Trophoblast cell (in vitro differentiated cells and primary cell): Measurements from ENCODE around the gene NR6A1.

Experiments
- DNase-seq, 2 donors: peaks; one replicate each; pipeline ENCODE4 v3.0.0-alpha.2; 2016
- H2AFZ ChIP-seq: 2 replicates; pipeline ENCODE4 v1.6.1; 2013; ENCODE audit warnings: low read length, moderate library complexity, mild to moderate bottlenecking; ENCODE audit not compliant: insufficient read depth, poor library complexity
- H2AK5ac ChIP-seq: 2 replicates; pipeline ENCODE4 v1.6.1; 2013; ENCODE audit warnings: mild to moderate bottlenecking, low read length
- H2BK120ac ChIP-seq: 2 replicates; pipeline ENCODE4 v1.6.1; 2013; ENCODE audit warnings: low read length, mild to moderate bottlenecking, moderate library complexity; ENCODE audit not compliant: insufficient read depth, poor library complexity
- H2BK12ac ChIP-seq: 2 replicates; pipeline ENCODE4 v1.6.1; 2013; ENCODE audit warnings: mild to moderate bottlenecking, low read length, moderate library complexity
- H2BK5ac ChIP-seq: 2 replicates; pipeline ENCODE4 v1.6.1; 2013; ENCODE audit warnings: low read length, low read depth, moderate library complexity, mild to moderate bottlenecking; ENCODE audit not compliant: poor library complexity
- H3K14ac ChIP-seq: 2 replicates; pipeline ENCODE4 v1.6.1; 2013; ENCODE audit warnings: mild to moderate bottlenecking, low read length
- H3K18ac ChIP-seq: 2 replicates; pipeline ENCODE4 v1.6.1; 2013; ENCODE audit warnings: mild to moderate bottlenecking, low read length
- H3K23ac ChIP-seq: 2 replicates; pipeline ENCODE4 v1.6.1; 2013; ENCODE audit warnings: low read length
- H3K27ac ChIP-seq: 2 replicates; pipeline ENCODE4 v1.5.1; 2013; ENCODE audit warnings: low read depth, mild to moderate bottlenecking, inconsistent platforms, low read length, moderate library complexity
- H3K27me3 ChIP-seq: 2 replicates; pipeline ENCODE4 v1.6.1; 2013; ENCODE audit warnings: inconsistent platforms, mild to moderate bottlenecking, low read length, moderate library complexity; ENCODE audit not compliant: insufficient read depth
- H3K36me3 ChIP-seq, 2 experiments: 1 replicate in 1 of 2; 2 replicates in 1 of 2; pipeline ENCODE4 v1.6.1; 2013; ENCODE audit warnings: low read length in 2 of 2, mild to moderate bottlenecking in 2 of 2, moderate library complexity in 1 of 2; ENCODE audit not compliant: insufficient read depth in 2 of 2, control insufficient read depth in 1 of 2
- H3K4ac ChIP-seq: 2 replicates; pipeline ENCODE4 v1.6.1; 2013; ENCODE audit warnings: low read depth, mild to moderate bottlenecking, low read length, moderate library complexity
- H3K4me1 ChIP-seq, 2 experiments: 1 replicate in 1 of 2; 2 replicates in 1 of 2; pipeline ENCODE4 v1.6.1; 2013; ENCODE audit warnings: low read length in 2 of 2, mild to moderate bottlenecking in 2 of 2, moderate library complexity in 1 of 2; ENCODE audit not compliant: insufficient read depth in 2 of 2, control insufficient read depth in 1 of 2
- H3K4me2 ChIP-seq: 2 replicates; pipeline ENCODE4 v1.6.1; 2013; ENCODE audit warnings: inconsistent platforms, mild to moderate bottlenecking, low read length, moderate library complexity
- H3K4me3 ChIP-seq: 2 replicates; pipeline ENCODE4 v1.5.1; 2013; ENCODE audit warnings: mild to moderate bottlenecking, low read depth, low read length, inconsistent platforms
- H3K79me1 ChIP-seq: one replicate; pipeline ENCODE4 v1.6.1; 2013; ENCODE audit warnings: low read length
- H3K79me2 ChIP-seq: 2 replicates; pipeline ENCODE4 v1.6.1; 2013; ENCODE audit warnings: low read length, mild to moderate bottlenecking; ENCODE audit not compliant: control insufficient read depth, insufficient read depth, poor library complexity
- H3K9ac ChIP-seq: 2 replicates; pipeline ENCODE4 v1.6.1; 2013; ENCODE audit warnings: mild to moderate bottlenecking, low read length
- H3K9me3 ChIP-seq: 2 replicates; pipeline ENCODE4 v1.6.1; 2013; ENCODE audit warnings: low read depth, mild to moderate bottlenecking, control low read depth, inconsistent platforms, low read length; ENCODE audit not compliant: insufficient read depth
- H4K12ac ChIP-seq: 2 replicates; pipeline ENCODE4 v1.6.1; 2013; ENCODE audit warnings: low read depth, mild to moderate bottlenecking, low read length, moderate library complexity
- H4K8ac ChIP-seq: 2 replicates; pipeline ENCODE4 v1.6.1; 2013; ENCODE audit warnings: low read depth, mild to moderate bottlenecking, low read length, moderate library complexity
- H4K91ac ChIP-seq: one replicate; pipeline ENCODE4 v1.6.1; 2013; ENCODE audit warnings: low read depth, mild to moderate bottlenecking, low read length, moderate library complexity
- WGBS: extraction: QIAGEN DNeasy Blood & Tissue Kit; methylation state at CpG from one replicate; pipeline ENCODE4 v1.1.7; 2013; ENCODE audit warnings: missing lambda C conversion rate; ENCODE audit not compliant: insufficient read length, insufficient coverage; ENCODE audit errors: extremely low coverage; 5-methylcytosine and 5-hydroxymethylcytosine counted together

NR6A1 gene

DNA sequence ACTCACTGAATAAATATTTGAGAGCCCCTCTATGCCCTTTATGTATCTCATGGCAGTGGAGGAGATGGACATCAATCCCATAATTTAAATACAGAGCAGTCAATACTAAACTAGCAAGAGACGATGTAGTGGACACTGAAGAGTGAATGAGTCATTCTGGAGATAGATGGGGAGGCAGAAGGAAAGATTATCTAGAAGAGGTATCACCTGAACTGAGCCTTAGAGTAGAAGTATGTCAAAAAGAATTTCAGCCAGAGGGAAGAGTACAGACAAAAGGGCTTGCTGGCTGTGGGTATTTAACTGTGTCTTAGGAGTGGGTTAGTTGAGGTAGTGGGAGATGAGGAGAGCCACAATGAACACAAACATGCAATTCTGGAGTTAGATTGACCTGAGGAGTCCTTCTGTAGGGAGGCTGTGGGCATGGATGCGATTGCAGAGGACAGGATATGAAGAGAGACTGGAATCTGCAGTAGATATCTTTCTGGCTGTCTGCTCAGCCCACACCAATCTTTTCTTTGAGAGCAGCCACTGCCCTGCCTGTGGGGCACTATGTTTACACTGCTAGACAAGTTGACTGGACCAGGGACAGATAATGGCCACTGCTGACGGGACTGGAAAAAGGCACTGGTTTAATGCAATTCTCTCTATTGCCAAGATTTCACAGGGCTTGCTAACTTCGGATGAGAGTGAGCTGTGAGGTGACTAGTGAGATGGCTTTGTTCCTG lies 200.0 kb downstream of the NR6A1 start:
- H4K8ac ChIP-seq = peak overlapping the region; percentile 62
- no peak overlapping the region for H3K23ac ChIP-seq
- H3K9me3 ChIP-seq = no peaks in the 10 kb centered on the region
- peak overlapping the region; percentile 70 for H2BK5ac ChIP-seq
- peak overlapping the region; percentile 50 for H3K18ac ChIP-seq
- H2AFZ ChIP-seq = no peak overlapping the region
- peak overlapping the region; percentile 44 for H3K4ac ChIP-seq
- no CpG with 5 or more reads among the region's 4 CpGs for WGBS
- H3K36me3 ChIP-seq = peaks cover 0 to 2% of the 10 kb centered on the region in 2 experiments
- no peak overlapping the region for H3K4me2 ChIP-seq
- peak overlapping the region; percentile 50 for H4K91ac ChIP-seq
- H3K79me1 ChIP-seq = peaks cover 25% of the 10 kb centered on the region
- no peak overlapping the region for H4K12ac ChIP-seq
- DNase-seq = peak; percentile 47 to 81
- H3K14ac ChIP-seq = peak overlapping the region; percentile 75
- no peak overlapping the region for H3K9ac ChIP-seq
- peak overlapping the region; percentile 86 for H3K27ac ChIP-seq
- peak overlapping the region; percentile 61 for H2BK120ac ChIP-seq
- peaks cover 4% of the 10 kb centered on the region for H3K79me2 ChIP-seq
- H2AK5ac ChIP-seq = peak overlapping the region; percentile 7
- H2BK12ac ChIP-seq = peak overlapping the region; percentile 67
- H3K4me1 ChIP-seq = peaks cover 8 to 24% of the 10 kb centered on the region in 2 experiments
- H3K27me3 ChIP-seq = no peaks in the 10 kb centered on the region
- H3K4me3 ChIP-seq = no peak overlapping the region

DNA sequence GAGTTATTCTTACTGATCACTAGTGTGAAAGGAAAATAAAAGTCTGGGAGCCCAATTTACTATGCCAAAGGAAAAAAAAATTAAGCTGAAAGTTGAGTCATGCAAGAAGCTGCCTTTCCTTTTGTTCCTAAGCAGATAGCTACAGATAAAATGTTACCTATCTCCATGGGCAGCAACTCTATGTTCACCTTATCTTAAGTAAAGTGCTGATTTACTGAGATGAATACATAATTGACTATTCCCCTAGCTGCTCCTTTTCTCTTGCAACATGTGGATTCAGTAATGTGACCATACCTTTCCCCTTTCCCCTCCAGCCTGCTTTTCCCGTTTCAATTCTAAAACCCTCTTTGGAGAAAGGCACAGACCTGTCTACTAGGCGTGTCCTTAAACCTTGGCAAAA lies 201.2 kb downstream of the NR6A1 start:
- no peak overlapping the region for H3K14ac ChIP-seq
- no peak overlapping the region for H2AFZ ChIP-seq
- H4K12ac ChIP-seq = no peak overlapping the region
- H3K4me2 ChIP-seq = no peak overlapping the region
- no peak overlapping the region for H2BK5ac ChIP-seq
- H3K36me3 ChIP-seq = no peaks in the 10 kb centered on the region
- no peak overlapping the region for H3K9ac ChIP-seq
- H3K9me3 ChIP-seq = no peaks in the 10 kb centered on the region
- DNase-seq = peak; percentile 52 to 88
- peak overlapping the region; percentile 93 for H3K27ac ChIP-seq
- no peak overlapping the region for H2BK120ac ChIP-seq
- H3K27me3 ChIP-seq = no peaks in the 10 kb centered on the region
- H4K91ac ChIP-seq = no peak overlapping the region
- peaks cover 2% of the 10 kb centered on the region for H3K79me2 ChIP-seq
- H3K18ac ChIP-seq = no peak overlapping the region
- H3K23ac ChIP-seq = no peak overlapping the region
- WGBS = no CpG with 5 or more reads among the region's 2 CpGs
- no peak overlapping the region for H2BK12ac ChIP-seq
- H3K4me3 ChIP-seq = no peak overlapping the region
- peaks cover 8 to 17% of the 10 kb centered on the region in 2 experiments for H3K4me1 ChIP-seq
- no peak overlapping the region for H4K8ac ChIP-seq
- H3K4ac ChIP-seq = no peak overlapping the region
- no peak overlapping the region for H2AK5ac ChIP-seq
- peaks cover 23% of the 10 kb centered on the region for H3K79me1 ChIP-seq

DNA sequence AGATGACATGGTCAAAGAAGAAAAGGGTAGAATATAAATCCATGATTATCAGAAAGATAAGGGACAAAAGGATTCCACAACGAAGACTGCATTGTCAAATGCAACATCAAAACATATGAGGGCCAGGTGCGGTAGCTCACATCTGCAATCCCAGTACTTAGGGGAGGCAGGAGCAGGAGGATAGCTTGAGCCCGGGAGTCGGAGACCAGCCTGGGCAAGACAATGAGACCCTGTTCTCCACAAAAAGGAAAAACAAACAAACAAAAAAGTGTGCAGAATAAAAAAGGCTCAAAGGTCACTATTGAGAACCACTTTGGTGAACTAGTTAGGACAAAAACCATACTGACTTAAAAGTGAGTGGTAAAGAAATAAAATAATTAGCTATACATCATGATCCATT lies 203.7 kb downstream of the NR6A1 start:
- no peak overlapping the region for H3K4ac ChIP-seq

DNA sequence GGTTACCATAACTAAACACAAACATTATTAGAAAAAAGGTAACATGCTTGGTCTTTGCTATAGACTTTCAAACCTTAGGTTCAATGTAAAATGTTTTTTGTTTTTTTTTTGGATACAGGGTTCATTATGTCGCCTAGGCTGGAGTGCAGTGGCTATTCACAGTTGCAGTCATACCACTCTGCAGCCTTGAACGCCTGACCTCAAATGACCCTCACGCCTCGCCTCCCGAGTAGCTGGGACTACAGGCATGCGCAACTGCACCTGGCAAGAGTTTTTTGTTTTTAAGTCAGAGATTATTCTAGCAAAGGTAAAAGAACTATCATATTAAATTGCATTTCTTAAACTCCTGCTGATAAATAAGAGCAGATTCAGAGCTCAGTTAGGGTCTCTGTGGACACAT lies 208.8 kb downstream of the NR6A1 start:
- peak; percentile 20 to 72 for DNase-seq
- H3K79me2 ChIP-seq = peaks cover 2% of the 10 kb centered on the region
- no CpG with 5 or more reads among the region's 6 CpGs for WGBS
- no peak overlapping the region for H4K91ac ChIP-seq
- no peak overlapping the region for H2AFZ ChIP-seq
- H3K4me3 ChIP-seq = no peak overlapping the region
- no peaks in the 10 kb centered on the region for H3K36me3 ChIP-seq
- no peak overlapping the region for H3K4me2 ChIP-seq
- H3K14ac ChIP-seq = no peak overlapping the region
- no peak overlapping the region for H4K12ac ChIP-seq
- peaks cover 2% of the 10 kb centered on the region for H3K79me1 ChIP-seq
- H3K4me1 ChIP-seq = peaks cover 0 to 4% of the 10 kb centered on the region in 2 experiments
- no peak overlapping the region for H3K23ac ChIP-seq
- H3K9ac ChIP-seq = no peak overlapping the region
- no peaks in the 10 kb centered on the region for H3K27me3 ChIP-seq
- H4K8ac ChIP-seq = no peak overlapping the region
- H2BK12ac ChIP-seq = no peak overlapping the region
- no peak overlapping the region for H2AK5ac ChIP-seq
- no peak overlapping the region for H3K4ac ChIP-seq
- no peak overlapping the region for H2BK120ac ChIP-seq
- no peak overlapping the region for H3K27ac ChIP-seq
- H3K9me3 ChIP-seq = no peaks in the 10 kb centered on the region
- H3K18ac ChIP-seq = no peak overlapping the region
- no peak overlapping the region for H2BK5ac ChIP-seq

More for the DNA sequence above, 203.7 kb downstream of the NR6A1 start:
- Histone ChIP-seq H2AFZ (no peak overlapping the region), H3K4me3 (no peak overlapping the region), H3K23ac (no peak overlapping the region), H3K18ac (no peak overlapping the region), H4K8ac (no peak overlapping the region), H3K14ac (no peak overlapping the region), H3K9ac (no peak overlapping the region), H2AK5ac (no peak overlapping the region), H2BK12ac (no peak overlapping the region), H3K4me1 (peaks cover 8 to 12% of the 10 kb centered on the region in 2 experiments), H3K27me3 (no peaks in the 10 kb centered on the region), H3K4me2 (no peak overlapping the region), H2BK120ac (no peak overlapping the region), H3K27ac (no peak overlapping the region), H3K79me2 (peaks cover 2% of the 10 kb centered on the region), H3K9me3 (no peaks in the 10 kb centered on the region), H3K79me1 (peaks cover 17% of the 10 kb centered on the region), H4K91ac (no peak overlapping the region), H2BK5ac (no peak overlapping the region), H3K36me3 (no peaks in the 10 kb centered on the region), H4K12ac (no peak overlapping the region)
- DNase-seq = peak in 1 of 2 donors; percentile 52
- no CpG with 5 or more reads among the region's 4 CpGs for WGBS
